ENCODE results near the gene IMMT.
"Not testable (repeated sequence)": the region's sequence is repeated elsewhere in the genome, so short reads cannot be mapped to it uniquely, and the experiment has no call there.

Gene IMMT

GRCh38 chr2:86195055-86195807, at the start of gene IMMT:
IMMT (minus strand) TSS chr2:86195462; CDS start chr2:86195382, 80 bp downstream.
- H3K27me3 ChIP-seq (ENCODE audit: insufficient read depth, low read length, poor library complexity), result no peaks in the 10 kb centered on the region
- H3K9ac ChIP-seq (ENCODE audit: low read depth, low read length), result peak within 1 kb of the TSS; percentile 97
- H3K4me1 ChIP-seq (ENCODE audit: insufficient read depth, low read length), result peaks cover 59% of the 10 kb centered on the region
- no peaks in the 10 kb centered on the region for H3K9me3 ChIP-seq (ENCODE audit: insufficient read depth, low read length, severe bottlenecking)
- DNase-seq (peak; percentile 97), ATAC-seq (ENCODE audit: insufficient read depth, low read depth) (peak; percentile 91)
- H3K79me2 ChIP-seq (ENCODE audit: insufficient read depth, low read length), result peaks cover 68% of the 10 kb centered on the region
- H3K4me2 ChIP-seq (ENCODE audit: insufficient read depth, low read length), result peak within 1 kb of the TSS; percentile 96
- TF ChIP-seq EZH2 (IDR thresholded peaks at IDR 0.05; ENCODE audit: borderline replicate concordance, low read depth, low read length, severe bottlenecking) (no peak), CTCF (IDR thresholded peaks at IDR 0.05; ENCODE audit: borderline replicate concordance, extremely low read depth, low read length, poor library complexity, severe bottlenecking) (no peak)
- H3K36me3 ChIP-seq (ENCODE audit: insufficient read depth, low read length), result peaks cover 21% of the 10 kb centered on the region
- H3K4me3 ChIP-seq (ENCODE audit: low read depth in 1 of 2, low read length in 2 of 2), result peak within 1 kb of the TSS; percentile 73 to 79
- H3K27ac ChIP-seq (ENCODE audit: low read length), result peak within 1 kb of the TSS; percentile 98
- H2AFZ ChIP-seq (ENCODE audit: low read depth, low read length), result peak within 1 kb of the TSS; percentile 88
- peaks cover 42% of the 10 kb centered on the region for H4K20me1 ChIP-seq (ENCODE audit: insufficient read depth, low read length)

- ATAC-seq (ENCODE audit: insufficient read depth, low read depth); H3K36me3 ChIP-seq (ENCODE audit: insufficient read depth, low read length); DNase-seq; H3K9me3 ChIP-seq (ENCODE audit: insufficient read depth, low read length, severe bottlenecking); H3K4me1 ChIP-seq (ENCODE audit: insufficient read depth, low read length); H3K4me2 ChIP-seq (ENCODE audit: insufficient read depth, low read length); H4K20me1 ChIP-seq (ENCODE audit: insufficient read depth, low read length); H3K9ac ChIP-seq (ENCODE audit: low read depth, low read length); H3K79me2 ChIP-seq (ENCODE audit: insufficient read depth, low read length); H3K27ac ChIP-seq (ENCODE audit: low read length); H2AFZ ChIP-seq (ENCODE audit: low read depth, low read length); H3K4me3 ChIP-seq (ENCODE audit: low read depth in 1 of 2, low read length in 2 of 2): not testable (repeated sequence)
- H3K27me3 ChIP-seq (ENCODE audit: insufficient read depth, low read length, poor library complexity), result peaks cover 20% of the 10 kb centered on the region
These were observed 49.5 kb upstream of the IMMT start for GRCh38 chr2:86244781-86245180.

DNA sequence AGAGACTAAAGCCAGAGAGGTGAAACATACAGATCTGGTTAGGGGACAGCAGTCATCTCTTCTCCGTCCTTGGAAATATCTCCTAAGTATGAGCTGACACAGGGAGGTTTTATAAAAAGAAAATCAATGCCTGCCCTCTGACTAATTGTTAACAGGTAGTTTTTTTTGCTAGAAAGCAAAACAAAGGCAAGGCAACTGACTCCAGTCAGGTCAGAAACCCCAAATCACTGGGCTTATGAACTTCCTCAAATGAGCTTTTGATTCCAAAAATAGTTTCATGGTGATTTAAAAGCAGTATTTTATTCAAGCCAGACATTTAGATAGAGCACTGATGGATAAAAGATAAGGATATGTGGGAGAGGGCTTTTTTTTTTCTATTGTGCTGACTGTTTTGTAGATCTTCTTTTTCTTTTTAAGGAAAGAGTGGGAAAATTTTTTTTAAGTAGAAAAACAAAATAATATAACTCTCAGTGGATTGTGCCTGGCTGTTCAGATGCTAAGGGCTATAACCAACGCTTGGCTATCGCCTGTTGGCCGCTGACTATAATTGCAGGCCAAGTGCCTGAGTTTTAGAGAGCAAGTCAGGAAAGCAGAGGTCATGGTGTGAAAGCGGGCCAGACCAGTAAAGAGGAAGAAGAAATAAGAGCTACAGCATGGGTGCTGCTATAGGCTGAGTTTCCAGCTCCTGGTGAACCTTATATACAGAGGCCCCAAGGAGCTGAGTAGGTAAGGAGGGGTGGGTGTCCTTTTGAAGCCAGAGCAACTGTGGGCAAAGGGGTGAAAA, 48.9 kb upstream of the IMMT start:
- no peak for TF ChIP-seq CTCF (IDR thresholded peaks at IDR 0.05; ENCODE audit: borderline replicate concordance, extremely low read depth, low read length, poor library complexity, severe bottlenecking)
- TF ChIP-seq EZH2 (IDR thresholded peaks at IDR 0.05; ENCODE audit: borderline replicate concordance, low read depth, low read length, severe bottlenecking), result no peak
- Histone ChIP-seq H3K4me1 (ENCODE audit: insufficient read depth, low read length) (peaks cover 2% of the 10 kb centered on the region; the same call in 1 of the 2 replicates), H3K27me3 (ENCODE audit: insufficient read depth, low read length, poor library complexity) (peaks cover 20% of the 10 kb centered on the region), H3K4me2 (ENCODE audit: insufficient read depth, low read length) (no peak overlapping the region), H3K9ac (ENCODE audit: low read depth, low read length) (no peak overlapping the region), H2AFZ (ENCODE audit: low read depth, low read length) (no peak overlapping the region), H3K4me3 (ENCODE audit: low read depth in 1 of 2, low read length in 2 of 2) (no peak overlapping the region), H3K27ac (ENCODE audit: low read length) (no peak overlapping the region), H3K36me3 (ENCODE audit: insufficient read depth, low read length) (no peaks in the 10 kb centered on the region), H3K79me2 (ENCODE audit: insufficient read depth, low read length) (no peaks in the 10 kb centered on the region), H3K9me3 (ENCODE audit: insufficient read depth, low read length, severe bottlenecking) (no peaks in the 10 kb centered on the region), H4K20me1 (ENCODE audit: insufficient read depth, low read length) (no peaks in the 10 kb centered on the region; the same call in 1 of the 2 replicates)
- DNase-seq (no peak), ATAC-seq (ENCODE audit: insufficient read depth, low read depth) (no peak)

DNA sequence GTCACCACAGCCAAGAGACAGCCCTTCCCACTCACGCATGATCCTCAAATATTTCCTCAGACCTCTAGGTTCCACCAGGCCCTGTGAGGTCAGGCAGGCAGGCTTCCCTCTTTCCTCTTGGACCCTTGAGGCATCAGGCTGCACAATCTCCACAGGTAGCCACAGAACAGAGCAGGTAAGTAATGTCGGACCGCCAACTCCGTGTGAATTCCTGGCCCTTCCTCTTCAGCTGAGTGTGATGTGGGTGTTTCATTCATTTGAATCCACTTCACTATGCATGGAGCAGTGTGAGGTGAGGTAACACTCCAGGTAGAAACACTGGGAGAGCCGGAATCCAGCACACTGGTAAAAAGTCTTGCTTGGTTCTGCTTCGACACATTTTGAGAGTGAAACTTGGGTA, 48.0 kb upstream of the IMMT start:
- no peak for TF ChIP-seq EZH2 (IDR thresholded peaks at IDR 0.05; ENCODE audit: borderline replicate concordance, low read depth, low read length, severe bottlenecking)
- TF ChIP-seq CTCF (IDR thresholded peaks at IDR 0.05; ENCODE audit: borderline replicate concordance, extremely low read depth, low read length, poor library complexity, severe bottlenecking), result no peak
- H3K4me3 ChIP-seq (ENCODE audit: low read depth in 1 of 2, low read length in 2 of 2), result no peak overlapping the region
- ATAC-seq (ENCODE audit: insufficient read depth, low read depth), result no peak
- no peaks in the 10 kb centered on the region for H3K9me3 ChIP-seq (ENCODE audit: insufficient read depth, low read length, severe bottlenecking)
- peaks cover 4% of the 10 kb centered on the region; the same call in 1 of the 2 replicates for H3K4me1 ChIP-seq (ENCODE audit: insufficient read depth, low read length)
- no peak overlapping the region for H3K4me2 ChIP-seq (ENCODE audit: insufficient read depth, low read length)
- H3K79me2 ChIP-seq (ENCODE audit: insufficient read depth, low read length), result no peaks in the 10 kb centered on the region
- no peaks in the 10 kb centered on the region for H3K36me3 ChIP-seq (ENCODE audit: insufficient read depth, low read length)
- no peak overlapping the region for H3K9ac ChIP-seq (ENCODE audit: low read depth, low read length)
- H4K20me1 ChIP-seq (ENCODE audit: insufficient read depth, low read length), result no peaks in the 10 kb centered on the region; the same call in 1 of the 2 replicates
- H2AFZ ChIP-seq (ENCODE audit: low read depth, low read length), result no peak overlapping the region
- no peak for DNase-seq
- peaks cover 20% of the 10 kb centered on the region for H3K27me3 ChIP-seq (ENCODE audit: insufficient read depth, low read length, poor library complexity)
- no peak overlapping the region for H3K27ac ChIP-seq (ENCODE audit: low read length)

Measured in DND-41 (cell line).